IPS DF 4.7 (cell line): Measurements from ENCODE around the gene PRPSAP2.
"Not testable (repeated sequence)": the region's sequence is repeated elsewhere in the genome, so short reads cannot be mapped to it uniquely, and the experiment has no call there.

Source experiments
- DNase-seq: peaks from one replicate; pipeline ENCODE4 v3.0.0-alpha.2; 2013; ENCODE audit warnings: low spot score; ENCODE audit errors: extremely low read depth

PRPSAP2 gene

GRCh38 chr17:18857864-18858566, at the start of gene PRPSAP2:
Gene PRPSAP2, plus strand, starts transcription at chr17:18858131. Its CDS starts 7,703 bp downstream, at chr17:18865834.
- DNase-seq: no peak

- not testable (repeated sequence) for DNase-seq
These were observed 42.0 kb upstream of the PRPSAP2 start for GRCh38 chr17:18815924-18816323.

DNA sequence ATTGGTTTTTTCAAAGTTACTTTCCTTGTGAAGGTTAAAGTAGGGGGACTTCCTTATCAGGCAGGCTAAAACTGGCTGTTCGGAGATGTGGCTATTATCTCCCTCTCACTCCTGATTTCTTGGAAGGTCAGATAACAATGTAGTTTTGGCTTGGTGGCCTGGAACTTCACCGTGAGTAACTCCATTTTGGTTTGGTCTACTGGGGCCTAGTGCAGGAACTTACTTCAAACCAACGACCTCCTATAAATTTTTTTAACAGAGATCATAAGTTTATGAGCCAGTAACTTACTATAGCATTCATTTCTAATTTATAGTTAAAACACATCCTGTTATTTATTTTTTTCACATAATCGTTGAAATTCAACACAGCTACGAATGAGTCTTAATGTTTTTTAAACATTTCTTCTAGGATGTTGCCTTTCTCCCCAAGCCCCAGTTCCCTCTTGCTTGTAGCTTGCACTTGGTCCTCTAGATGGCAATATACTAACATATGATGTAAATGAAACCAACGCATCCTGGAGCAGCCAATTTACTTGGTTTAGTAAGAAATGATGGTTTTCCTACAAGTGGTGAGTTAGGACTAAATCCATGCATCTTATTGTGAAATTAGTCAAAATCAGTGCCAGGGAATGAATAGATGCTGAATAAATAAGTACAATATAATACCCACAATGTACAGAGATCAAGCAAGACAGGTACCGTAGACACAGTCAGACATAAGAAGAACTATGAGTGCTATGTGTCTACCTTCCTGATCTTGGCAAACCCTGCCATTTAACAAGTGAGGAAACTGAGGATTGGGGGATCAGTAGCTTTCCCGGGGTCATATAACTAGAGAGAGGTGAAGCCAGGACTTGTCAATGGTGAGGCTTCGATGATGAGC, 41.2 kb upstream of the PRPSAP2 start:
- not testable (repeated sequence) for DNase-seq

GRCh38 chr17:18821430-18821829, 36.5 kb upstream of the PRPSAP2 start:
- not testable (repeated sequence) for DNase-seq

DNA sequence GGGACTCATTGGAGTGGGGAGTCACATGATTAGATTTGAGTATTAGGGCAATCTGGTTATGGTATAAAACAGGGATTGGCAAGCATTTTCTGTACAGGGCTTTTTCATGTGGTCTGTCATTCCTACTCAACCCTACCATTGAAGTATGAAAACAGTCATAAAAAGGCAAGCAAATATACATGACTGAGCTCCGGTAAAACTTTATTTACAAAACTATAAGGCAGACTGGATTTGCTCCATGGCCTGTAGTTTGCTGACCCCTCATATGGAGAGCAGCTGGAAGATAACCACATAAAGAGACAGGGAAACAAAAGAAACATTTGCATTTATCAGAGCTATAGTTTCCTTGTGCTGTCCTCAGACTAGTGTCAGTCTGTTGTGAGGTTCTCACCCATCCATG, 30.3 kb upstream of the PRPSAP2 start:
- DNase-seq: not testable (repeated sequence)

- DNase-seq: no peak
These were observed 9.4 kb upstream of the PRPSAP2 start for GRCh38 chr17:18848501-18848900.

DNA sequence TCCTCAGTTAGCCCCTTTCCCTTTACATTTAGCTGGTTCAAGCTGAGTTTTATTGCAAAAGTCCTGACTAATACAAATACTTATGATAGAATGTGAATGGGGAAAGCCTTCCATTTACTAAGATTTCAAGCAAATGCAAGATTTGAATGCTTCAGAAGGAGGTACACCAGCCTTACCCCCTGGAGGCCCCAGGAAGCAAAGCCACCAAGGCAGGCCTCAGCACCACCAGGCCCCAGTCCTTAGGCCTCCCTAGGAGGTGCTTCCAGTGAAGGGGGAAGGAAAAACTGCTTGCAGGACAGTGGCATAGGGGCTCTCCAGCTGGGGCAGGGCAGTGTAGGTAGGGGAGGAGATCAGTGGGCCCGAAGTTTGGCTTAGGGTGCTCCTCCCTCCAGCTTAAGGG, 7.3 kb upstream of the PRPSAP2 start:
- no peak for DNase-seq

DNA sequence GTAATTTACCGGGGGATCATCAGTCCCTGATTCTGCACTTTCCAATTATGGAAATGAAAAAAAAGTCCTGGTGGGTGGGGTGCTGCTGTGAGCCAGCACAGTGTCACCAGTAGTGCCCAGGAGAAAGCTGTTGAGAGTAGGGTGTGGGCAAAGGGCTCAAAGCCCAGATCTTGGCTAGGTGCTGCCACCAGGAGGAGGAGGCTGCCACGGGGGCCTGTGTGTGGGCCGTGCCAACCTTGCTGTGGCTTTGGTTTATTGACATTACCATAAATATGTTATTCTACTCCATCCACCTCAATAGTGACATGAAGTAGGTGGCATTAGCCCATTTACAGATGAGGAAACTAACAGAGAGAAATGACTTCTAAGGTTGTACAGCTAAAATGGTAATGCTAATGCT, 6.7 kb upstream of the PRPSAP2 start:
- no peak for DNase-seq

DNA sequence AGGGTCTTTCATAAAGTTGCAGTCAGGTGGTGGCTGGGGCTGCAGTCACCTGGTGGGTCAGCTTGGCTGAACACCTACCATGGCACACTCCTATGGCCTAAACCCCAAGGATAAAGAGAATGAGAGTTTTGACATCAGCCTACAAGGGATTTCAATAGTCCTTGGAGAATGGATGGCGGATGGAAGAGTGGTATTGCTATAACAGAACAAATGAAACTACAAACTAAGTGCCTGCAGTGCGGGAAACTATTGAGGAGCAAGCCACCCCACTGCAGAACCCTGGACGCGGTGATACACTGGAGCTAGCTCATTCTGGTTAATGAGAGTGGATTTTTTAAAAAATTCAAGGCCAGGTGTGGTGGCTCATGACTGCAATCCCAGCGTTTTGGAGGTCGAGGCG, 3.0 kb upstream of the PRPSAP2 start:
- no peak for DNase-seq

DNA sequence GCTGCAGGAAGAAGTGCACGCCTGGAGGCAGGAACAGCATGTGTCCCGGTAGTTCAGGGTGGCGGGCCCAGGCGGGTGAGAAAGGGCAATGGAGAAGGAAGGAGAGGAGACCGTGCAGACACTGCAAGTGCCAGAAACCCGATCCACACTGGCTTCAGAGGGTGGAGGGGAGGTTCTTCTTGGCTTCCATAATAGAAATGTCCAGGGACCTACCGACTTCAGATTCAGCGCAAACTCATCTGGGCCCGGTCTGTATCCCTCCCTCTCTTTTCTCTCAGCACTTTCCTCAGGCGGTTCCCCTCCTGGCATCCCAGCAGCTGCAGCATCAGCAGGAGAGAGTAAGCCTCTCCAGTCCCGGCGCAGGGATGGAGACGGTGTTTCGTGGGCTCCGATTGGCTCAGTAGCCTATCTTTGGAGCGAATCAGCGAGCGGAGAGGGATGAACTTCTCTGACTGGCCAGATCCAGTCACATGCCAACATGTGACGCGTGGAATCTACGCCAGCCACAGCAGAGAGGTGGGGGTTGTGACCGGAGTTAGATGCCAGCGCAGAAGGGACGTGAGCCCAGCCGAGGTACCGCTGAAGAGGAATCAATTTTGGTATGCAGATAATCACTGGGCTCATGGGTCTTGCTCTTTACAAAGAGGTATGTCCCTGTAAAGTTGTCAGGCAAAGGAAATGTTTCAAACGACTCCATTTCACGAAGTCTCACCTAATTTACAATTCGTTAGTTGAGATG, 1.9 kb upstream of the PRPSAP2 start:
- DNase-seq: peak; percentile 88

- DNase-seq: no peak
These were observed 1.4 kb upstream of the PRPSAP2 start for GRCh38 chr17:18856570-18856915.

DNA sequence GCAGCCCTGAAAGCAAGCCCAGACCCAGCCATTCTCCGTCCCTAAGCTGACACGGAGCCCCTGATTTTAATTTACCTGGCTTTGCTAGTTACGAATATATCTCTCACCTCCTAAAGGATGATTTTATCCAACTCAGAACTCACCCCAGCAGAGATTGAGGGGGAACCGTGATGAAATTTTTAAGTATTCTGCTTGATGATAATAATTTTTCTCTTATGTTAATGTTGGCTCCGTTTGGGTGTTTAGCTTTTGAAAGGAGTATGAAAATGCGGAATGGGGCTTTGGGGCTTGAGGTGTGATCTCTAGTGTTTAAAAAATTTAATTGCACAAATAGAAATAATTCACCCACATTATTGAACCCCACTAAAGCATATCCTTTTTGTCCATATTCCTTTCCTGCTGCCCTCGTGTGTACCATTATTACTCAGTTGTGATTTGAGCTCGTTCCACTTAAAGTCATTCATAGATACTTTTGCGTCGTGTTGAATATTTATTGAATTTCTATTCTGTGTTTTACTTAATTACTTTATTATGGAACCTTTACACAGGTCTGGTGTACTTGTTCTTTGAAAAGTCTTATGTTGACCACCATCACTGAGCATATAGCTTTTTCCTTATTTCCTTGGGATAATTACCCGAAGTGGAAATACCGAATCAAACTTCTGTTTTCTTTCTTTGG, 775 bp downstream of the PRPSAP2 start:
- DNase-seq: no peak

DNA sequence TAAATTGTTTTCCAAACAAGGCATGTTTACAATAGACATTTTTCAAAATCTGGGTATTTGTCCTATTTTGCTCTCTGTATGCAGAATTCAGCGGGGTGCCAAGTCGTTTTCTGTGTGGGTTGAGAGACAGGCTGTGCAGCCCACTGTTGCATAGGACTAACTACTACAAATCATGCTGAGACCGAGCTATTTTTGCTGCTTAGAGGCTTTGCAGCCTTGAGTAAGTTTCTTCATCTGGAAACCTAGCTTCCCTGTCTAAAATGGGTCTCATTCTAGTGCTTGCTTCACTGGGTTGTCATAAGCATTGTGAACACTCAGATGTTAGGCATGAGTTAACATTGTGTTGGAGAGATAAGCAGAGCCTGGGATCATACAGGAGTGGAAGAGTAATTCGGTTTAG, 1.3 kb downstream of the PRPSAP2 start:
- no peak for DNase-seq

- no peak for DNase-seq
These were observed 2.4 kb downstream of the PRPSAP2 start for GRCh38 chr17:18860161-18860972.

- DNase-seq: no peak
These were observed 4.1 kb downstream of the PRPSAP2 start for GRCh38 chr17:18862011-18862410.

- DNase-seq: not testable (repeated sequence)
These were observed 7.1 kb downstream of the PRPSAP2 start for GRCh38 chr17:18864996-18865395.

GRCh38 chr17:18866866-18867813, 9.2 kb downstream of the PRPSAP2 start:
- no peak for DNase-seq

- no peak for DNase-seq
These were observed 19.2 kb downstream of the PRPSAP2 start for GRCh38 chr17:18877104-18877645.

DNA sequence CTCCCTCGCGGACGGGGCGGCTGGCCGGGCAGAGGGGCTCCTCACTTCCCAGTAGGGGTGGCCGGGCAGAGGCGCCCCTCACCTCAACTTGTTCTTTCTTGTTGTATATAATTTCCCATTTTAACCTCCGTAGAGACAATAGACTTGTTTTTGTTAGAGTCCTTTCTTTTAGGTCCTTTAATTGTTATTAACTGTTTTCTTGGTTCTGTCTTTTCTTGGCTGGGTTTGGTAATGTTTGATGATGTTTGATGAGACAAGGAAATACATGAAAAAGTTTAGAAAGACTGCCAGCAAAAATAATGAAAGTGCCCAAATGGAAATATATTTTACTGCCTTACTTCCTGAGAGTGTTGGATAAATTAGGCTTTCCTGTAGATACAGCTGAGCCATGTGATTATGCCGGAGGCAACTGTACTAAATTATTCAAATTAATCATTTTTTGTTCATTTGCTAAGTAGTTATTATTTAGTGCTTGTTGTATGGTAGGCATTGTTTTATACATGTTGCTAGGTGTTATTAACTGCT, 30.9 kb downstream of the PRPSAP2 start:
- no peak for DNase-seq
